ENCODE results near the gene ATAD3C.
"Not testable (repeated sequence)": the region's sequence is repeated elsewhere in the genome, so short reads cannot be mapped to it uniquely, and the experiment has no call there.

The ATAD3C gene

DNA sequence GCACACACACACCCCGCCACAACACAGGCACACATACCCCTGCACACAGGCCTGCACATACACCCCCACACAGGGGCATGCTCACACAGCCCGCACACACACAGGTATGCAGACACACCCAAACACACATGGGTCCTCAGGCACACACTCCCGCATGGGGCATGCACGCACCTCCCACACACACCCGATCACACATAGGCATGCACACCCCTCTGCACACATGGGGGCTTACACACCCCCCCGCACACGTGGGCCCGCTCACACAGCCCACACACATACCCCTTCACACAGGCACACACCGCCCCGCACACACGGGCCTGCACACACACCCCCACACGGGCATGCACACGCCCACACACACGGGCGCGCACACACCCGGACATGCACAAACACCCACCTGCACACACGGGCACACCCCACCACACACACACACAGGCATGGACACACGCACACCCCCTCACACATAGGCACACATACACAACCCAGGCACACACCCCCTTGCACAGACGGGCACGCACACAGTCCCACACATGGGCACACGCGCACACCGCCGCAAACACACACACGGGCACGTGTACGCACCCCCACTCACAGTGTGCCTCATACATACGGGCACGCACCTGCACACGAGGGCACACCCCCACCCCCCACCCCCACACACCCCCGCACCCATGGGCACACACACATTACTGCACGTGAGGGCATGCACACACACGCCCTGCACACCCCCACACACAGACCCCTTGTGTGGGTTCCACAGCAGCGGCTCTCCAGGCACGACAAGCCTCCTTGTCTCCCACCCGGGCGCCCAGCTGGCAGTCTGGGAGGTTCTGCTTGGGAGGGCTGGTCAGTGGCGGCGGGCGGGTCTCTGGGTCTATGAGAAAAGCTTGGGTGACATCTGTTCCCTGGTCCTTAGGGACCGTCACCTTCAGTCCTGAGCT lies 30.3 kb downstream of the ATAD3C start:
- no peak for DNase-seq

DNA sequence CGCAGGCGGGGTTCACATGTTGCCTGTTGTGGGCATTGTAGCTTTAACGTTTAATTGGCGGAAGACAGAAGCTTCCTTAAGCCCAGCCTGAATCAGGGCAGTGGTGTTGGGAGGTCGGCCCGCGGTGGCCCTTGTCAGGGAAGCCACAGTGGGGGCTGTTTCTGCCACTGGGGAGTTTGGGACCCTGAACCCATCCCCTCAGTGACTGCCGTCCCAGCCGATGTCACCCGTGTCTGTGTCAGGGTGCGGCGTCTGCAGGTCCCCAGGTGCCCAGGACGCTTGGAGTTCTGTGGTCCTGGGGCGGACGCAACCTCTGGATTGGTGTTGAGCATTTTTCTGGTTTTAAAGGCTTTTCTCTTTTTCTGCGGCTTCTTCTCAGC lies 31.0 kb downstream of the ATAD3C start:
- not testable (repeated sequence) for DNase-seq

DNA sequence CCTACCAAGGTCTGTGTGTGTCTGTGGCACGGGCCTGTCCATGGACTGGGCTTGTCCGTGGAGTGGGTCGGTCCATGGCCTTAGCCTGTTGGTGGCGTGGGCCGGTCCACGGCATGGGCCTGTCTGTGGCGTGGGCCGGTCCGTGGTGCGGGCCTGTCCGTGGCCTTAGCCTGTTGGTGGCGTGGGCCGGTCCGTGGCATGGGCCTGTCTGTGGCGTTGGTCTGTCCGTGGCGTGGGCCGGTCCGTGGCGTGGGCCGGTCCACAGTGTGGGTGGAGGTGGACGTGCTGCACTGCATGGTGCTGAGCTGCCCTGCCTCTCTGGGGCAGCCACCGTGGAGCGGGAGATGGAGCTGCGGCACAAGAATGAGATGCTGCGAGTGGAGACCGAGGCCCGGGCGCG lies 32.3 kb downstream of the ATAD3C start:
- DNase-seq, result not testable (repeated sequence)

DNA sequence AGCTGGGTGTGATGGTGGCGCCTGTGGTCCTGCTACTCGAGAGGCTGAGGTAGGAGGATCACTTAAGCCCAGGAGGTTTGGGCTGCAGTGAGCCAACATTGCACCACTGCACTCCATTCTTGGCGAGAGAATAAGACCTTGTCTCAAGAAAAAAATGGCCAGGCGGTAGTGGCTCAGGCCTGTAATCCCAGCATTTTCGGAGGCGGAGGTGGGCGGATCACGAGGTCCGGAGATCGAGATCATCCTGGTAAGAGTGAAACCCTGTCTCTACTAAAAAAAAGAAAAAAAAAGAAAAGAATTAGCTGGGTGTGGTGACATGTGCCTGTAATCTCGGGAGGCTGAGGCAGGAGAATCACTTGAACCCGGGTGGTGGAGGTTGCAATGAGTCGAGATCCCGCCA lies 33.4 kb downstream of the ATAD3C start:
- no peak for DNase-seq

DNA sequence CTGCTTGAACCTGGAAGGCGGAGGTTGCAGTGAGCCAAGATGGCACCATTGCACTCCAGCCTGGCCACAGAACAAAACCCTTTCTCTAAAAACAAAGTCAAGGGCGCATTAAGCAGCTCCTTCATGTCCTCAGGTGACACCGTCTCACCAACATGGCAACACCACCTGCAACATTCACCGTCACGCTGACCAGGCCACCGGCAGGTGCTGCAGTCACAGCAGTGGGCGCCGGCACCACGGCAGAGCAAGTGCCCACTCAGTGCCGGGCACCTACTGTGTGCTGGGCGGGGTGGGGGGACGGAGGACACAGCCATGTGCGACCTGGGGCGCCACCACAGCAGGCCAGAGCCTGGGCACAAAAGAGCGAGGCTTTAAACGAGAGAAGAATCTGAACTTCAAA lies 34.2 kb downstream of the ATAD3C start:
- DNase-seq, result no peak

DNA sequence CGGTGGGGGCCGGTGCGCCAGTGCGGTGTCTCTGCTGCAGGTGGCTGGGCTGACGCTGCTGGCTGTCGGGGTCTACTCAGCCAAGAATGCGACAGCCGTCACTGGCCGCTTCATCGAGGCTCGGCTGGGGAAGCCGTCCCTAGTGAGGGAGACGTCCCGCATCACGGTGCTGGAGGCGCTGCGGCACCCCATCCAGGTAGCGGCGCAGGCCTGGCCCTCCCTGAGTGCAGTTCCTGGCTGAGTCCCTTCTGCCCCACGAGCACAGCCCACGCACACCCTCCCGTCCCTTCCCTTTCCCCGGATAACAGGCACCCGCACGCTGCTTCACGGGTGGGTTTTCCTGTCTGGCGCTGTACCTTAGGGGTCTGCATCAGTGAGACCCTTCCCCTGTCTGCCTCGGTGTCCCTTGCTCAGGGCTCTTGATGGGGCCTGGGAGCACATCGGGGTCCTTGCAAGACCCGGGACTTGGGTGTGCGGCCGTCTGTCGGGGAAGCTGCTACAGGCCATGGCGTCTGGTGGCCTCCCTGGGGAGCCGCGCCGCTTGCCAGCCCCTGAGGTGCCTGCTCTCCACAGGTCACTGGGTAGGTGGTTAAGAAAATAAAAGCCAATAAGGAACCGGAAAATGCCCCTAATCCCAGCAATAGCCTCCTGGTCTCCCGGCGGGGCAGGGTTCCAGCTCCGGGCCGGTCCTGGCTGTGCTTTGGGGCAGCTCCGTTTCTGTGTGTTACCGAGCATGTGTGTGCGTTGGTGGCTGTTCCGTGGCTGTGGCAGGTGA lies 35.7 kb downstream of the ATAD3C start:
- not testable (repeated sequence) for DNase-seq

DNA sequence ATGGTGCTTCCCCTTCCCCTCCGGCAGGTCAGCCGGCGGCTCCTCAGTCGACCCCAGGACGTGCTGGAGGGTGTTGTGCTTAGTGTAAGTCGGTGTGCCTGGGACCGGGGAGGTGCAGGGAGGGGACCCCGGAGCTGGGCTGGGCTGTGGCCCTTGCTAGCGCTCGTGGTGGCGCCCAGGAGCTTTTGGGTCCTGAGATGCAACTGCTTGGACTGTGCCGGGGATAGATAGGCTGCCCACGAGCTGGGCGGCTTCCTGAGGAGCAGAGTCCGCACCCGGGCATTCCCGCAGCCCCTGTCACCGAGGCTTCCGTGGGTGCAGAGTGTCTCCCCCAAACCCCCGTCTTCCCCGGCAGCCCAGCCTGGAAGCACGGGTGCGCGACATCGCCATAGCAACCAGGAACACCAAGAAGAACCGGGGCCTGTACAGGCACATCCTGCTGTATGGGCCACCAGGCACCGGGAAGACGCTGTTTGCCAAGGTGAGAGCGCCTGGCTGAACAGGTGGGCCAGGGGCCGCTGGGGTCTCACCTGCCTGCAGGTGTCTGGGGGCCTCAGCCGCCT lies 36.3 kb downstream of the ATAD3C start:
- DNase-seq, result not testable (repeated sequence)

DNA sequence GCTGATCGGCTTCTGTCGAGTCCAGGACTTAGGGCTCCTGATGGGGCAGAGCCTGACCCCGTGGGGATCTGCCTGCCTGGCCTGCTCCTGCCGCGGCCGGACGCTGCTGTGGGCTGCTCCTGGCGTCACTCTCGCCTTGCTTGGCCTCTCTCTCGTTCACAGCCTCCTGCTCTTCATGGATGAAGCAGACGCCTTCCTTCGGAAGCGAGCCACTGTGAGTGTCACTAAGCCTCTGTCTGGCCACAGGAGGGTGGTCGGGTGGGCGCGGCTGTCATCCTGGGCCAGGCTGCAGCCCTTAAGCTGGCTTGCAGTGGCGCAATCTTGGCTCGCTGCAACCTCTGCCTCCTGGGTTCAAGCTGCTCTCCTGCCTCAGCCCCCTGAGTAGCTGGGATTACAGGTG lies 38.2 kb downstream of the ATAD3C start:
- no peak for DNase-seq

DNA sequence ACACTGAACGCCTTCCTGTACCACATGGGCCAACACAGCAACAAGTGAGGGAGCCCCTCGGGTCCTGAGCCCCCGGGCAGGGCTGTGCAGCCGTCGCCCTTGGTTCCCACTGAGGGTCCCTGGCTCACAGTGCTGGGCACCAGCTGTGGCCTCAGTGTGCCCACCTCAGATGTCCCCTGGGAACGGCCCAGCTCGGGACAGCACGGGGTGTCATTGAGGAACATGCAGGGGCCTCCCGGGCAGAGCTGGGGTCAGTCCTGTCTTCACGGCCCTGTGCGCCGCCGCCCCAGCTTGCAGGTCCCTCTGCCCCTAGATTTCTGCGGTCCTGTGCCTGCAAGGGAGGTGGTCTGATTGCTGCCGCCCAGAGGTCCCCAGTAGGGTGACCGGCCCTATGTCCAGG lies 39.7 kb downstream of the ATAD3C start:
- DNase-seq, result no peak

DNA sequence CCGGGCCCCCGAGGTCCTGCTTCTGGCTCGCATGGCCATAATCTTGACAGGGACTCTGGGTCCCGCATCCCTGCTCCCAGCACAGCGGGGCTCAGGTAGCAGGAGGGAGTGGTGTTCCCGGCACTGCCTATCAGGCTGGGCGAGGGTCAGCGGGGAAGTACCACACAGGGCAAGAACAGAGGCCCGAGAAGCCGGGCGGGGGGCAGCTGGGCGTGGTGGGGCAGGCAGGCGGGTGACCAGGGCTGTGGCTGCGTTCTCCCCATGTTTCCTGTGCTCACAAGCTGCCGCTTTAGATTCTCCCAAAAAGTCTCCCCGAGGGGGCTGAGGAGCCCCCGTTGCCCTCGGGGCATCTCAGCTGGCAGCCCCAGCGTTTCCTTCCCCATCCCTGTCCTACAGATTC lies 40.4 kb downstream of the ATAD3C start:
- no peak for DNase-seq

DNA sequence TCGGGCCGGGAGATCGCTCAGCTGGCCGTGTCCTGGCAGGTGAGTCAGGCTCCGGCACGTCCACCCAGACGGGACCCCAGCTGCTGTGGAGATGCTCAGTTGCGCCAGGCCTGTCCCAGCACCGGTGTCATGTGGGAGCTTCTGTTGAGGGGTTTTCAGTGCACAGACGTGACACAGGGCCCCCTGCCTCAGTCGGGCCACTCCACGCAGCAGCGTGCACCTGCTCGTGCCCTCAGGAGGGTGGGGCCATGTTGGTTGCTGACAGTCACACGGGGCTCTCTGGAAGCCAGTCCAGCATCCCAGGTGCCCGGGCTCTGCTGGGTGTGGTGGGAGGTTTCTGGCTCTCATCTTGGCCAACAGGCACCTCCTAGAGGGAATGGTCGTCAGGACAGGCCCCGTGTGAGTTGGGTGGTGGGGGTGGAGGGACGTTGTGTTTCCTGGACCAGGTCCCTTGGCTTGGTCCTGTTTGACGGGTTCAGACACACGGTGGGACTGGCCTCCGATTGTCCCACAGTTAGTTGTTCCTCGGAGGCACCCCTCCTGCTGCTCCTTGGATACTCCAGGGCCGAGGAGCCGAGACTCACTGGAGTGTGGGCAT lies 41.2 kb downstream of the ATAD3C start:
- DNase-seq, result no peak

DNA sequence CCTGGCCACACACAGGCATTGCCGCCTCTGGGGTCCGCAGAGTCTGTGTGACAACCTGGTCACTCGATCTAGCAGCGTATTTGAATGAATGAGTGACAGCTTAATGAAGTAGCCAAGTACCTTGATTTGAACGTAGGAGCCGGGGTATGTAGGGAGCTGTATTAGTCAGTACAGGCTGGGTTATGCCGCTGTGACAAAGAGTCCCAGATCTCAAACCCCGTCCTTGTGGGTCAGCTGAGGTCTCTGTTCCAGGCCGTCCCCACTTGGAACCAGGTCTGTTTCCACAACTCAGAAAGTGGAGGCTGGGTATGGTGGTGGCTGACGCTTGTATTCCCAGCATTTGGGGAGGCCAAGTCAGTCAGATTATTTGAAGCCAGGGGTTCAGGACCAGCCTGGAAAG lies 42.1 kb downstream of the ATAD3C start:
- no peak for DNase-seq

DNA sequence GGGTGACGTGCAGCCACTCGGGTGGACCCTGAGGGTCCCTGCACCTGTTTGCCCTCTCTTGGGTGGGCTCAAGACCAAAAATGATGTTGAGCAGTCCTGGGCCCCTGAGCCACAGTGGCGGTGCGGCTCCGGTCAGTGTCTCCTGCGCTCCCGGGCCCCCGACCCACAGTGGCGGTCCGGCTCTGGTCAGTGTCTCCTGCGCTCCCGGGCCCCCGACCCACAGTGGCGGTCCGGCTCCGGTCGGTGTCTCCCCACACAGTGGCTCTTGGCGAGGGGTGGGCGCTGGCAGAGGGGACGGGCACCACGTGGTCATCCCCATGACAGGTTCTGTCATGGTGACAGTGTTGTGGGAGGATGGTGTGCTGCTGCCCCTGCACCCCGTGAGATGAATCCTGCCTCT lies 44.8 kb downstream of the ATAD3C start:
- DNase-seq, result not testable (repeated sequence)

DNA sequence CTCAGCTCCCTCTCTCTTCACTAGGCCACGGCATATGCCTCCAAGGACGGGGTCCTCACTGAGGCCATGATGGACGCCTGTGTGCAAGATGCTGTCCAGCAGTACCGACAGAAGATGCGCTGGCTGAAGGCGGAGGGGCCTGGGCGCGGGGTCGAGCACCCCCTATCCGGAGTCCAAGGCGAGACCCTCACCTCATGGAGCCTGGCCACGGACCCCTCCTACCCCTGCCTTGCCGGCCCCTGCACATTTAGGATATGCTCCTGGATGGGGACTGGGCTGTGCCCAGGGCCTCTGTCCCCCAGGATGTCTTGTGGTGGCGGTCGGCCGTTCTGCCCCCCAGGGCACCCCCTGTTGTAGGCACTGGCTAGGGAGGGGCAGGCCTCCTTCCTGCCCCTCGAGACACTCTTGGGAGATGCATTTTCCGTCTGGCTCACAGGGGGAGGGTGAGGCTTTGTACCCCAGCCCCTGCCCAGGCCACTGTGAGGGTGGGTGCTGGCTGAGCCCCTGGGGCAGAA lies 46.0 kb downstream of the ATAD3C start:
- DNase-seq, result not testable (repeated sequence)

DNA sequence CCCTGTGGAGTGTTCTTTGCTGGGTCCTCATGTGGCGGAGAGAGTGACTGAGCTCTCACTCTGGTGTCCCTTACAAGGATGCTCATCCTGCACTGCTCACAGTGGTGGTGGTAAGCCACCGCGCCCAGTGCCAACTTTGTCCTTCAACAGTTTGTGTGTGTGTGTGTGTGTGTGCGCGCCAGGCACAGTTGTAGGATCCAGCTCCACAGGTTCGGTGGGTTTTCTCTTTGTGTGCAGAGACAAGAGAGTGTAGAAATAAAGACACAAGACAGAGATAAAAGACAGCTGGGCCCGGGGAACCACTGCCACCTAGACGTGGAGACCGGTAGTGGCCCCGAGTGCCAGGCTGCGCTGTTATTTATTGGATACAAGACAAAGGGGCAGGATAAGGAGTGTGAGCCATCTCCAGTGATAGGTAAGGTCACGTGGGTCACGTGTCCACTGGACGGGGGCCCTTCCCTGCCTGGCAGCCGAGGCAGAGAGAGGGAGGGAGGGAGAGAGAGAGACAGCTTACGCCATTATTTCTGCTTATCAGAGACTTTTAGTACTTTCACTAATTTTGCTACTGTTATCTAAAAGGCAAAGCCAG lies 55.4 kb downstream of the ATAD3C start:
- peak; percentile 47 for DNase-seq

DNA sequence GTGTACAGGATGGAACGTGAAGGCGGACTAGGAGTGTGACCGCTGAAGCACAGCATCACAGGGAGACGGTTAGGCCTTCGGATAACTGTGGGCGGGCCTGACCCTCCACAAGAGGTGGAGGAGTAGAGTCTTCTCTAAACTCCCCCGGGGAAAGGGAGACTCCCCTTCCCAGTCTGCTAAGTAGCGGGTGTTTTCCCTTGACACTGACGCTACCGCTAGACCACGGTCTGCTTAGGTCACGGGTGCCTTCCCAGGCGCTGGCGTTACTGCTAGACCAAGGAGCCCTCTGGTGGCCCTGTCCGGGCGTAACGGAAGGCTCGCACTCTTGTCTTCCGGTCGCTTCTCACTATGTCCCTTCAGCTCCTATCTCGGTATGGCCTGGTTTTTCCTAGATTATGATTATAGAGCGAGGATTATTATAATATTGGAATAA lies 55.9 kb downstream of the ATAD3C start:
- DNase-seq, result not testable (repeated sequence)

DNA sequence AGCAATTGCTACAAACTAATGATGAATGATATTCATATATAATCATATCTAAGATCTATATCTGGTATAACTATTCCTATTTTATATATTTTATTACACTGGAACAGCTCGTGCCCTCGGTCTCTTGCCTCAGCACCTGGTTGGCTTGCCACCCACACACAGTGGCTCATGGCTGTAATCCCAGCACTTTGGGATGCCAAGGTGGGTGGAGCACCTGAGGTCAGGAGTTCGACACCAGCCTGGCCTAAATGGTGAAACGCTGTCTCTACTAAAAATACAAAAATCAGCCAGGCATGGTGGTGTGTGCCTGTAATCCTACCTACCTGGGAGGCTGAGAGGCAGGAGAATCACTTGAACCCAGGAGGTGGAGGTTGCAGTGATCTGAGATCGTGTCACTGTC lies 56.3 kb downstream of the ATAD3C start:
- not testable (repeated sequence) for DNase-seq

DNA sequence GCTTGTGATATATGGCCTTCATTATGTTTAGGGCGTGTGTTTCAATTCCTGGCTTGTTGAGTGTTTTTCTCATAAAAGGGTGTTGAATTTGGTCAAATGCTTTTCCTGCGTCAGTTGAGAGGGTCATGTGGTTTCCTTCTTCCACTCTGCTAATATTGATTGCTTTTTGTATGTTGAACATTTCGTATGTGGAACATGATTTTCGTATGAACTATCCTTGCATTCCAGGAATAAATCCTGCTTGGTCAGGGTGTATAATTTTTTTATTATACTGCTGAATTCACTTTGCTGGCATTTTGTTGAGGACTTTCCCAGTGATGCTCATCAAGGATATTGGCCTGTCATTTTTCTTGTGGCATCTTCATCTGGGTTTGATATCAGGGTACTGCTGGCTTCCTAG lies 57.8 kb downstream of the ATAD3C start:
- no peak for DNase-seq

DNA sequence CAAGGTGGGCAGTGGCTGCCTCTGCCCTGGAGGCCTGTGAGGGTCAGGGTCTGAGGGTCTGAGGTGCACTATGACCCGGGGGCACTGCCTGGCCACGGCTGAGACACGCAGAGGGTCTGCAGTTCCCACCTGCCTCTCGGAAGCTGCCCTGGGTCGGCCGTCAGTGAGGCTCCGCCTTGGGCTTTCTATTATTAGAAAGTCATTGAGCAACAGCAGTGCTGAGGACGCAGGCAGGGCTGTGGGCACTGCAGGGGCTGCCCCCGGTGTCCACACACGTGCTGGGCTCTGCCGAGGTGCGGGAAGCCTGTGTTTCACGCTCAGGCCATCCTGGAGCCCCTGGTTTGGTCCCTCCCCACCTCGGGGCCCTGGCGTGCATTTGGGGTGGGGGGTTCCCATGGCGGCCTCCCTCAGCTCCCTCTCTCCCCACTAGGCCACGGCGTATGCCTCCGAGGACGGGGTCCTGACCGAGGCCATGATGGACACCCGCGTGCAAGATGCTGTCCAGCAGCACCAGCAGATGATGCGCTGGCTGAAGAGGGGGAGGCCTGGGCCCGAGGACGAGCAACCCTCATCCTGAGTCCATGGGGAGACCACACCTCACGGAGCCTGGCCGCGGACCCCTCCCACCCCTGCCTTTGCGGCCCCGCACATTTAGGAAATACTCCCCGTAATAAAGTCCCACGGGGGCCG lies 59.4 kb downstream of the ATAD3C start:
- not testable (repeated sequence) for DNase-seq

DNA sequence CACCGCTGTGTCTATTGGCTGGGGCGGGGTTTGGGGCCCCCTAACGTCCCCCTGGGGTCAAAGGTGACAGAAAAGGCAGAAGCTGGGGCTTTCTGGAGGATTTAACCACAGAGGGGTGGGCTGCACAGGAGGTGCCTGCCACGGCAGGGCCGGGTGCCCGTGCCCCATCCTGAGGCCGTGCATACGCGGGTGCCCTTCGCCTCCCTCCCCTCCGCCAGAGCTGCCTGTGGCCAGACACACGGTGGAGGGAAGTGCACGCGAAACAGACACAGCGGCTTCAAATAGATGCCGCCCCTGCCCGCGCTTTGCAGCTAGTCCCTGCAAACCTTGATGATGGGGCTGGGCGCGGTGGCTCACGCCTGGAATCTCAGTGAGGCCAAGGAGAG lies 60.0 kb downstream of the ATAD3C start:
- not testable (repeated sequence) for DNase-seq

DNA sequence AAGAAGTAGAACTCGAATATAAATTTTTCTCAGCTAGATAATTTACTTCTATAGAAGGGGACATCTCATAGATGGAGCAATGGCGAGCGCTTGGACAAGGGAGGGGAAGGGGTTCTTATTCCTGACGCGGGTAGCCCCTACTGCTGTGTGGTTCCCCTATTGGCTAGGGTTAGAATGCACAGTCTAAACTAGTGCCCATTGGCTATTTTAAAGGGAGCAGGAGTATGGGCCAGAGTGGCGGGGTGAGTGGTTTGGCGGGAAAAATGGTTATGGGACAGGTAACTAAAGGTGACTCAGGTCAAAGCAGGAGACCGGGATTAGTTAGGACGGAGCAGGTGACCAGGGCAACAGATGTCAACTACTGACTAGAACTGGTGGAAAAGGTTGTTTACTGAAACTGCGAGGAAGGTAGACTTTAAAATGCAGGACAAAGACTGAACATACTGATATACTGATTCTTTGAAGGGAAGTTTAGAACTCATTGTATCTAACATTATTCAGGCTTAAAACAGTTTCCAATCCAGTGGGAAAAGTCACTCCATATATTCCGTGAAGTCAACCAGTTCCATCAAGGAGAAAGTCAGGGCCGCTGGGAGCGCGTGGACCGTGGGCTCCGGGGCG lies 61.5 kb downstream of the ATAD3C start:
- DNase-seq, result no peak
